IPS-20b (cell line): ENCODE results near the gene PPHLN1.
"Not testable (repeated sequence)": the region's sequence is repeated elsewhere in the genome, so short reads cannot be mapped to it uniquely, and the experiment has no call there.

Experiments
- H3K27ac ChIP-seq: one replicate; pipeline ENCODE4 v1.5.1; 2013; ENCODE audit warnings: low read length
- H3K27me3 ChIP-seq: 2 replicates; pipeline ENCODE4 v1.6.1; 2013; ENCODE audit warnings: mild to moderate bottlenecking, low read length, inconsistent platforms; ENCODE audit not compliant: insufficient read depth
- H3K36me3 ChIP-seq: 2 replicates; pipeline ENCODE4 v1.6.1; 2013; ENCODE audit warnings: low read depth, mild to moderate bottlenecking, inconsistent platforms, low read length, moderate library complexity; ENCODE audit not compliant: insufficient read depth
- H3K4me1 ChIP-seq: 2 replicates; pipeline ENCODE4 v1.6.1; 2013; ENCODE audit warnings: mild to moderate bottlenecking, control low read depth, inconsistent platforms, low read length, moderate library complexity; ENCODE audit not compliant: insufficient read depth
- H3K4me3 ChIP-seq: 2 replicates; pipeline ENCODE4 v1.5.1; 2013; ENCODE audit warnings: mild to moderate bottlenecking, low read length, inconsistent platforms
- H3K9ac ChIP-seq: 2 replicates; pipeline ENCODE4 v1.6.1; 2013; ENCODE audit warnings: low read depth, mild to moderate bottlenecking, inconsistent platforms, low read length, moderate library complexity
- H3K9me3 ChIP-seq: 2 replicates; pipeline ENCODE4 v1.6.1; 2013; ENCODE audit warnings: mild to moderate bottlenecking, low read depth, low read length, inconsistent platforms; ENCODE audit not compliant: insufficient read depth

Gene PPHLN1

GRCh38 chr12:42385326-42385841 lies 59.4 kb downstream of the PPHLN1 start:
- H3K4me3 ChIP-seq = no peak overlapping the region
- H3K9ac ChIP-seq = no peak overlapping the region
- no peaks in the 10 kb centered on the region for H3K27me3 ChIP-seq
- peaks cover 19% of the 10 kb centered on the region for H3K36me3 ChIP-seq
- H3K27ac ChIP-seq = no peak overlapping the region
- no peaks in the 10 kb centered on the region for H3K9me3 ChIP-seq
- H3K4me1 ChIP-seq = peaks cover 14% of the 10 kb centered on the region; the same call in 1 of the 2 replicates

DNA sequence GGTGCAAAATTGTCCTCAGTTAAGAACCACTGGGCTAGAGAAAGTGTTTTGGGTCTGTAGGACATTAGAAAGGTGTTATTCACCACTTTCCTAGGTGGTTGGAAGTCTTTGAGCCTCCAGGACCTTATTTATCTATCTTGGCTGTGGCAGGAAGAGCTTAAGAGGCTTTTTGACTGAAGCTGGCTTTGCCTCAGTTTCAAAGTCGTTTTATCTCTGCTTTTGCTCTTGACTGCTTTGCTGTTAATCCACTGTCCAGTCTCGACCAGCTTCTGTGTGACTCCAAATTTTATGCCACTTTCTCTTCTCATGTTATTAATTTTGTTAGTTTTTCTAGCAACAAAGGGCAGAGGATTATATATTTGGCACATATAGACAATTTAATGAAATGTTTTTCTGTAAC lies 60.3 kb downstream of the PPHLN1 start:
- H3K9me3 ChIP-seq = no peaks in the 10 kb centered on the region
- H3K9ac ChIP-seq = no peak overlapping the region
- no peak overlapping the region for H3K27ac ChIP-seq
- no peaks in the 10 kb centered on the region for H3K27me3 ChIP-seq
- peaks cover 14% of the 10 kb centered on the region; the same call in 1 of the 2 replicates for H3K4me1 ChIP-seq
- no peak overlapping the region for H3K4me3 ChIP-seq
- peaks cover 19% of the 10 kb centered on the region; the same call in 1 of the 2 replicates for H3K36me3 ChIP-seq

- H3K27me3 ChIP-seq, H3K9ac ChIP-seq, H3K27ac ChIP-seq, H3K4me3 ChIP-seq, H3K4me1 ChIP-seq, H3K9me3 ChIP-seq: not testable (repeated sequence)
- H3K36me3 ChIP-seq = peaks cover 16% of the 10 kb centered on the region; the same call in 1 of the 2 replicates
These were observed 62.1 kb downstream of the PPHLN1 start for GRCh38 chr12:42388086-42388485.

DNA sequence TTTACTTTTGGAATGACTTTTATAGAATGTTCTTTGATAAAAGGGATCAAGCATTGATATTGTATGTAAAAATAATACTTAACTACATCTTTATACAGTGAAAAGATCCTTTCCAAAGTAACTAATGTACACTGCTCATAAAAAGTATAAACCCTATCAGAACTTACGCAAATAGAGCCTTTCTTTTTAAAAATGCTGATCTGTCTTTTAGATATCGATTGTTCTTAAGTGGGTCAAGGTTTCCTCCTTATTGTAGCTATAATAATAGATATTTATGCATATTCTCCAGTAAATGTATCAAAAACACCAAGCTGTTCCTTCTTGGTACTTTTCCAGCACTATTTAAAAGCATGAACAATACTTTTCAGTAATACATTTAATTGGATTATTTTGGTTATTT lies 68.5 kb downstream of the PPHLN1 start:
- H3K9me3 ChIP-seq = no peaks in the 10 kb centered on the region
- no peak overlapping the region for H3K27ac ChIP-seq
- no peaks in the 10 kb centered on the region for H3K4me1 ChIP-seq
- no peaks in the 10 kb centered on the region for H3K27me3 ChIP-seq
- H3K36me3 ChIP-seq = peaks cover 32% of the 10 kb centered on the region
- H3K9ac ChIP-seq = no peak overlapping the region
- no peak overlapping the region for H3K4me3 ChIP-seq

DNA sequence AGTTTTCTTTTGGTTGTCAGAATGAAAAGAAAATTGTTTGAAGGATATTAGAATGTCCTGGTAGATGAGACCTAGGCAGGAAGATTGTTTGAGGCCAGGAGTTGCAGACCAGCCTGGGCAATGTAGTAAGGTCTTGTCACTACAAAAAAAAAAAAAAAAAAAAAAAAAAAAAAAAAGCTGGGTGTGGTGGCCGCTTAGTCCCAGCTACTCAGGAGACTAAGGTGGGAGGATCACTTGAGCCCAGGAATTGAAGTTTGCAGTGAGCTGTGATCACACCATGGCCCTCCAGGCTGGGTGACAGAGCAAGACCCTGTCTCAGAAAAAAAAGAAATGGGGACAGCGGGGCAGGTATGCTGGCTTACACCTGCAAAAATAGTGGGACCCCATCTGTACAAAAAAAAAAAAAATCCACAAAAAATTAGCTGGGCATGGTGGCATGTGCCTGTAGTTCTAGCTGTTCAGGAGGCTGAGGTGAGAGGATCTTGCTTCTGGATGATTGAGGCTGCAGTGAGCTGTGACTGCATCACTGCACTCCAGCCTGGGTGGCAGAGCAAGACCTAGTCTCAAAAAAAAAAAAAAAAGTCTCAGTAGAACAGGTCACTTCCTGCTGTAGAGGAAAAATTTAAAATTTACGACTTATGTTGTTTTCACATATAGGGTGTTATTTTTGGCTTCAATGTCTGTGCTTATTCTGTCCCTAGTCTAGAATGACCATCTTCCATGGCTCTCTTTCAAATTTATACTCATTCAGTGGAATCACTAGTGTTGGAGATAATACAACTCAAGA lies 70.7 kb downstream of the PPHLN1 start:
- no peak overlapping the region for H3K4me3 ChIP-seq
- no peaks in the 10 kb centered on the region for H3K4me1 ChIP-seq
- no peaks in the 10 kb centered on the region for H3K27me3 ChIP-seq
- no peaks in the 10 kb centered on the region for H3K9me3 ChIP-seq
- no peak overlapping the region for H3K27ac ChIP-seq
- H3K36me3 ChIP-seq = peaks cover 45% of the 10 kb centered on the region
- no peak overlapping the region for H3K9ac ChIP-seq

DNA sequence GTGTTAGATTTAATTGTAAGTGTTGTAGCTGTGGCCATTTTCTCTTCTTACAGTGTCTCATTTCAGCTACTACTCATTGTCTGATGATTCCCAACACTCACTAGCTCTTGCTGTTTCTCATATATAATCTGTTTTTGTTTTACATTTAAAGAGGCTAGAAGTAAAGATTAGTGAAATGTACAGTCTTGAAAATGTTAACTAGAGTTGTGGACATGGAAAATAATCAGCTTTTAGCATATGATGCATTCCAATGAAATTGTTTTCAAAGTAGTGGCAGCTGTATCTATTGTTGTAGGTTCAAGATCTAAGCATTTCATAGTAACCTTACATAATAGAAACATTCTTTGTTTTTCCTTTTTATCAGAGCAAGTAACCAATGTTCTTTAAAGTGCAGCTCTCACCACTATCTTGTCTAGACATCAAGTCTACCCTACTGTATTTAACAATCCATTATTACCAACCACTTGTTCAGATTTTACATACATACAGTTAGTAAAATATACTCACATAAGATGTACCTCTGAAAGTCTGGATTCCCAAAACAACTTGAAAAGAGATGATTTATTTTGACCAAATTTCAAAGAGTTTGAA lies 76.9 kb downstream of the PPHLN1 start:
- Histone ChIP-seq H3K36me3 (peaks cover 45% of the 10 kb centered on the region), H3K27ac (no peak overlapping the region), H3K4me1 (no peaks in the 10 kb centered on the region), H3K9me3 (no peaks in the 10 kb centered on the region), H3K27me3 (no peaks in the 10 kb centered on the region), H3K9ac (no peak overlapping the region), H3K4me3 (no peak overlapping the region)

- Histone ChIP-seq H3K27ac (no peak overlapping the region), H3K9ac (no peak overlapping the region), H3K4me3 (no peak overlapping the region), H3K4me1 (no peaks in the 10 kb centered on the region), H3K27me3 (no peaks in the 10 kb centered on the region), H3K36me3 (peaks cover 17% of the 10 kb centered on the region; the same call in 1 of the 2 replicates), H3K9me3 (no peaks in the 10 kb centered on the region)
These were observed 81.3 kb downstream of the PPHLN1 start for GRCh38 chr12:42407306-42407705.

- H3K9ac ChIP-seq = no peak overlapping the region
- H3K4me3 ChIP-seq = no peak overlapping the region
- no peaks in the 10 kb centered on the region for H3K4me1 ChIP-seq
- H3K36me3 ChIP-seq = peaks cover 8% of the 10 kb centered on the region; the same call in 1 of the 2 replicates
- H3K27ac ChIP-seq = no peak overlapping the region
- no peaks in the 10 kb centered on the region for H3K27me3 ChIP-seq
- no peaks in the 10 kb centered on the region for H3K9me3 ChIP-seq
These were observed 83.5 kb downstream of the PPHLN1 start for GRCh38 chr12:42409471-42409870.

DNA sequence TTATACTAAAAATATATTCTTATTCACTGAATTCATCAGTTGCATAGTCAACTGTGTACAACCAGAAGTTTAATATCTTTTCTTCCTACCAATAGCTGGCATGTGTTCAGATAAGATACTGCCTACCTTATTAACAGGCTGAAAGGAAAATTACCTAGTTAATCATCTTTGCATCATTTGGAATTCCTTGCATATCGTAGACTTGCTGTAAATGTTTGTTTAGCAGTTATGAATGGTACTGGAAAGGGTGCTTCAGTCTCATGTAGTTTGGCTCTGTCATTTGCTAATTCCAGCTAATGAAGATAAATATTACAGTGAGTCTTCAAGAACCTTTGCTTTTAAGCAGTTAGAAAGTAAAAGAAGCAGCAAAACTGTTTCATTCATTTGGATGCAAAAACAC lies 84.4 kb downstream of the PPHLN1 start:
- H3K36me3 ChIP-seq = peaks cover 8% of the 10 kb centered on the region; the same call in 1 of the 2 replicates
- no peak overlapping the region for H3K27ac ChIP-seq
- H3K9ac ChIP-seq = no peak overlapping the region
- H3K4me1 ChIP-seq = no peaks in the 10 kb centered on the region
- H3K4me3 ChIP-seq = no peak overlapping the region
- no peaks in the 10 kb centered on the region for H3K9me3 ChIP-seq
- no peaks in the 10 kb centered on the region for H3K27me3 ChIP-seq

DNA sequence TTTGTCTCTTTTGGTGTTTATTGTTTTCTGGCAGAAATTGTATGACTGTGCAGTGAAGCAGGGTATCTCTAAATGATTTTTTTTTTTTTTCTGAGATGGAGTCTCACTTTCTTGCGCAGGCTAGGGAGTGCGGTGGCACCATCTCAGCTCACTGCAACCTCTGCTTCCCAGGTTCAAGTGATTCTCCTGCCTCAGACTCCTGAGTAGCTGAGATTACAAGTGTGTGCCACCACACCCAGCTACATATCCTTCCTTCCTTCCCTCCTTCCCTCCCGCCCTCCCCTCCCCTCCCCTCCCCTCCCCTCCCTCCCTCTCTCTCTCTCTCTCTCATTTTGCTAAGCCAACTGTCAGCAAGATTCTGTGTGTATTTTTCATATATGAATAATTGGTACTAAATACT lies 94.4 kb downstream of the PPHLN1 start:
- no peak overlapping the region for H3K4me3 ChIP-seq

DNA sequence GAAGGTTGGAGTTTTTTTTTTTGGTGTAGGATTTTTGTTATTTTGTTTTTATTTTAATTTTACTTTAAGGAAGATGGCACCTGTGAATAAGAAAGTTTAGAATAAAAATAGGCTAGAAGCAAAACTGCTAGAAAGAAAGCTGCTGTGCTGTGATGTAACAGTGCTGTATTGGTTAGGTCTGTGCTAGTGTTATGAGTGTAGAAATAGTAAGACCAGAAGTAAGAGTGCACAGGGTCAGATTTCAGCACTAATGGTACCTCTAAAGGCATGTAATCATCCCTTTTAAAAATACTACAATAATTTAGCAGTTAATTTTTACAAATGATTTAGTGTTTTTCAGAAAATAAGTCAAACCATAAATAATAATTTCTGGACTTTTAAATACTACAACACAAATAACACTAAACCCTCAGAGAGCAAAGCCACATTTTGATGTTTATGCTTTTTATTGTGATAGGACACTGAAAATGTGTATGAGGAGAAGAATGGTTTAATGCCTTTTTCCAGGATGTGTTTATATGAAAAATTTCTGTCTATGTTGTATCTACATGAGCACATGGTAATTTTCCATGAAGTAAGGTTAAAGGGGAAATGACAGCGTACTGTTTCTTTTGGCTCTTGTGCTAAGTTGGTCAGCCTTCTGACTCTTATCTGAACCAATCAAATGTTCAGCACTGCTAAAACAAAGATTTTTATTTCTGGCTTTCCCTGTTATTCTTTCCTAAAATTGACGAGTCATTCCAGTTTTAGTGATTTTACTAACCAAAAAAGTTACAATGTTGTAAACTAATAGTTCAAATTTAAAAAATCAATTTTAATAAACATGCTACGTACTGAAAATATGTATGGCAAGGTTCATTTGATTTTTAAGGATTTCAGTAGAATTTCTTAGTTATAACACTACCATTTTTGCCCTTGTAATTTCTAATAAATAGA lies 96.1 kb downstream of the PPHLN1 start:
- Histone ChIP-seq H3K27ac (no peak overlapping the region), H3K9me3 (no peaks in the 10 kb centered on the region), H3K4me3 (no peak overlapping the region), H3K27me3 (no peaks in the 10 kb centered on the region), H3K36me3 (no peaks in the 10 kb centered on the region), H3K4me1 (peaks cover 10% of the 10 kb centered on the region; the same call in 1 of the 2 replicates), H3K9ac (no peak overlapping the region)

More for the DNA sequence above, 94.4 kb downstream of the PPHLN1 start:
- no peak overlapping the region for H3K9ac ChIP-seq
- no peaks in the 10 kb centered on the region for H3K36me3 ChIP-seq
- H3K9me3 ChIP-seq = no peaks in the 10 kb centered on the region
- H3K4me1 ChIP-seq = no peaks in the 10 kb centered on the region
- H3K27me3 ChIP-seq = no peaks in the 10 kb centered on the region
- no peak overlapping the region for H3K27ac ChIP-seq
